Naive B cell (primary cell): ENCODE results near the gene COPE. TPM values are rescaled to one million over a fixed set of nuclear protein-coding genes. Genes with fewer than 3 reads are reported as not detected.
"Not testable (repeated sequence)": the region's sequence is repeated elsewhere in the genome, so short reads cannot be mapped to it uniquely, and the experiment has no call there.

Experiments
- ATAC-seq, 2 donors: fragments of 150-1000 bp; cut with Tn5 transposase; 2 replicates each; pipeline ENCODE4 v1.10.0; 2021; ENCODE audit warnings: low read depth in 2 of 2, mild to moderate bottlenecking in 2 of 2, moderate library complexity in 2 of 2
- DNase-seq: peaks from one replicate; pipeline ENCODE4 v3.0.0; 2022
- H3K27ac Mint-ChIP-seq, 6 donors: one replicate each; pipeline ENCODE4 v1.8.0; 2020 to 2022; ENCODE audit warnings: mild to moderate bottlenecking in 6 of 6, mixed read lengths in 6 of 6, moderate library complexity in 5 of 6, inconsistent platforms in 2 of 6
- H3K27me3 Mint-ChIP-seq, 3 donors: one replicate each; pipeline ENCODE4 v1.8.0; 2021 to 2022; ENCODE audit warnings: mixed read lengths in 3 of 3, mild to moderate bottlenecking in 1 of 3
- H3K36me3 Mint-ChIP-seq, 2 donors: one replicate each; pipeline ENCODE4 v1.8.0; 2020 to 2022; ENCODE audit warnings: mixed read lengths in 2 of 2, inconsistent platforms in 1 of 2, mild to moderate bottlenecking in 1 of 2
- H3K4me1 Mint-ChIP-seq, 3 donors: one replicate each; pipeline ENCODE4 v1.8.0; 2020 to 2022; ENCODE audit warnings: mixed read lengths in 3 of 3, inconsistent platforms in 1 of 3, mild to moderate bottlenecking in 1 of 3, moderate library complexity in 1 of 3
- H3K4me3 Mint-ChIP-seq, 8 donors: one replicate each; pipeline ENCODE4 v1.8.0; 2020 to 2022; ENCODE audit warnings: mild to moderate bottlenecking in 8 of 8, mixed read lengths in 8 of 8, moderate library complexity in 8 of 8, inconsistent platforms in 2 of 8
- H3K9me3 Mint-ChIP-seq, 7 donors: one replicate each; pipeline ENCODE4 v1.8.0; 2020 to 2022; ENCODE audit warnings: mixed read lengths in 7 of 7, mild to moderate bottlenecking in 5 of 7, inconsistent platforms in 2 of 7, moderate library complexity in 1 of 7
- polyA plus RNA-seq, 6 donors: library from polyadenylated mRNA; unstranded; fragments of 300-500 nt; fragmentation: Illumina TruSeq; gene quantifications; one replicate each; pipeline ENCODE4 v1.2.3, GENCODE V29; 2021; ENCODE audit warnings: low read depth in 6 of 6

Gene COPE
- polyA plus RNA-seq, 6 donors from 2014 or later, result 204 to 322 (median 251) TPM

DNA sequence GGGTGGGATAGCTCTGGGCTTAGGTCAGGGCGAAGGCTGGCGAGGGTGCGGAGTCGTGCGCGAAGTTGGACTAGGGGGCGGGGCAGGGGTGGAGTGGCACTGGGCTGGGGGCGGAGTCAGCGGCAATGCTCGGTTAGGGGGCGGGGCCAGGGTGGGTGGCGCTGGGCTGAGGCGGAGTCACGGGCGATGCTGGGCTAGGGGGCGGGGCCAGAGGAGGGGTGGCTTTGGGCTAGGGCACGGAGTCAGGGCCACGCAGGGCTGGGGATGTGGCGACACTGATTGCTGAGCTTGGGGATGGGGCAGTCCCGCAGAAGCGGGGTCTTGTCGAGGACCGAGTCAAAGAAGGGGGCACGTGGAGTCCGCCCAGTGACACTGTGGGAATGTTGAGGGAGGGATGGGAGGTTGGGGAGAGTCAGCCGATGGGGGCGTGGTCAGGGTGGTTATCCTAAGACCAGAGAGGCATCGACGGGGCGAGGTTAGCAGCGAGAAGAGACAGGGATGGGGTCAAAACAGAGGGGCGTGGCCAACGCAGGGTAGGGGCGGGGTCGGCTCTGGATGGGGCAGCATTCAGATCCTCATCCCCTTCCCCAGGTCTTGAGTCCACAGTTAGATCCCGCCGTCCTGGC is 13.1 kb upstream of the COPE start:
- ATAC-seq (peak; percentile 93 to 95), DNase-seq (peak; percentile 58)
- peaks cover 8 to 15% (median 10%) of the 10 kb centered on the region in 3 donors for H3K4me1 Mint-ChIP-seq
- peak overlapping the region; percentile 27 to 85 (median 77) for H3K4me3 Mint-ChIP-seq
- H3K36me3 Mint-ChIP-seq, result no peaks in the 10 kb centered on the region
- H3K9me3 Mint-ChIP-seq, result peaks cover 0 to 1% (median 0%) of the 10 kb centered on the region in 7 donors
- H3K27me3 Mint-ChIP-seq, result peaks cover 5 to 34% (median 9%) of the 10 kb centered on the region in 3 donors
- H3K27ac Mint-ChIP-seq, result peak overlapping the region in 1 of 6 donors; percentile 52

DNA sequence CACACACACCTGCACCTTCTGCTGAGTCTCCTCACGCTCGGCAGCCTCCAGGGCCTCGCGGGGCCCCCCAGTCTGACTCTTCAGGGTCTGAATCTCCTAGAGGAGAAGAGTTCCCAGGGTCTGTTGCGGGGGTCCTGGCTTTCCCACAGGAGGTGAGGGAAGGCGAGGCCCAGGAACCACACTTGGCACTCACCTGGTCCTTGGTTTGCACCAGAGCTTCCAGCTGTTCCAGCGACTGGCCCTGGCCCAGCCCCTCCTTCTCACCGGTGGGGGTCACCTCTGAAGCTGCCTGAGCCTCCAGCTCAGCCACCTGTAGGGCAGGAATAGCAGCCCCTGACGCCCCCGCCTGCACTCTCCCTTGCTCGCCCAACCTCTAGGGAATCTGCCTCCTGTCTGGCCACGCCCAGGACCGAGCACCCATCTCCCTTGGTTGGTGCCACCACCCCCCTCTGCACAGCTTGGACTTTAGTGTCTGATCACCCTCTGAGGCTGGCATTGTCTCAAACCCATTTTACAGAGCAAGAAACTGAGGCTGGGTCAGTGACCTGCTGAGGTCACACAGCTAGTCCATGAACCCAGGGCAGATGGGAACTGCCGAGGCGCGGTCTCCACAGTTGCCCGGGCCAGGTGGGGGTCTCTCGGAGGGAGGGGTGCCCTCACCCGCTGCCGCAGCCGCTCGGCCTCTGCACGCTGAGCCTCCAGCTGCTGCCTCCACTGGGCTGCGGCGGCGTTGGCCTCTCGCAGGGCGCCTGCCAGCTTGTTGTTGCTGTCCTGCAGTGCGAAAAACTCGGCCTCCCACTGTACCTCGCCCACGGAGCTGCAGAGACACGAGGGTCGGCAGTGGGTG is 12.4 kb upstream of the COPE start:
- peaks cover 0 to 1% (median 0%) of the 10 kb centered on the region in 7 donors for H3K9me3 Mint-ChIP-seq
- peaks cover 8 to 15% (median 10%) of the 10 kb centered on the region in 3 donors for H3K4me1 Mint-ChIP-seq
- no peak for DNase-seq

DNA sequence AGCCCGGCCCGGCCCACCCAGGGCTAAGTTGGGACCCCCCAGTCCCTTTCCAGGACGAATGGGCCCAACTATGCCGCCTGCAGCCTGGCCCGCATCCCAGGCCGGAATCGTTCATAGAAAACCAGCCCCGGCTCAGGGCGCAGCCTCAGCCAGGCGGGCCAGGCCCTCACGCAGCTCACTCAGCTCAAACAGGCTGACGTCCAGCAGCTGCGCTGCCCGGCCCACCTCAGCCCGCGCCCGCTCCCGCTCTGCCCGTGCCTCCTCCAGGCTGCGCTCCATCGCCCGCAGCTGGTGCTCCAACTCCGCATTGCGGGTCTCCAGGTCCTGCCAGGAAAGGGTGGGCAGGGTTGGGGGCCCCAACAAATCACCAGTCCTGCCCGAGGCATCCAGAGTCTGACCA is 10.1 kb upstream of the COPE start:
- peaks cover 10 to 18% (median 11%) of the 10 kb centered on the region in 3 donors for H3K4me1 Mint-ChIP-seq
- H3K27me3 Mint-ChIP-seq, result peaks cover 3 to 22% (median 8%) of the 10 kb centered on the region in 3 donors
- no peak overlapping the region for H3K27ac Mint-ChIP-seq
- ATAC-seq (no peak), DNase-seq (no peak)
- peaks cover 0 to 1% (median 0%) of the 10 kb centered on the region in 7 donors for H3K9me3 Mint-ChIP-seq
- H3K4me3 Mint-ChIP-seq, result no peak overlapping the region
- H3K36me3 Mint-ChIP-seq, result peaks cover 3 to 5% of the 10 kb centered on the region in 2 donors

More for the DNA sequence above, 12.4 kb upstream of the COPE start:
- Mint-ChIP-seq H3K27ac (no peak overlapping the region), H3K4me3 (peak overlapping the region in 3 of 8 donors; percentile 12 to 37 (median 19)), H3K27me3 (peaks cover 5 to 32% (median 9%) of the 10 kb centered on the region in 3 donors), H3K36me3 (no peaks in the 10 kb centered on the region)
- no peak for ATAC-seq

DNA sequence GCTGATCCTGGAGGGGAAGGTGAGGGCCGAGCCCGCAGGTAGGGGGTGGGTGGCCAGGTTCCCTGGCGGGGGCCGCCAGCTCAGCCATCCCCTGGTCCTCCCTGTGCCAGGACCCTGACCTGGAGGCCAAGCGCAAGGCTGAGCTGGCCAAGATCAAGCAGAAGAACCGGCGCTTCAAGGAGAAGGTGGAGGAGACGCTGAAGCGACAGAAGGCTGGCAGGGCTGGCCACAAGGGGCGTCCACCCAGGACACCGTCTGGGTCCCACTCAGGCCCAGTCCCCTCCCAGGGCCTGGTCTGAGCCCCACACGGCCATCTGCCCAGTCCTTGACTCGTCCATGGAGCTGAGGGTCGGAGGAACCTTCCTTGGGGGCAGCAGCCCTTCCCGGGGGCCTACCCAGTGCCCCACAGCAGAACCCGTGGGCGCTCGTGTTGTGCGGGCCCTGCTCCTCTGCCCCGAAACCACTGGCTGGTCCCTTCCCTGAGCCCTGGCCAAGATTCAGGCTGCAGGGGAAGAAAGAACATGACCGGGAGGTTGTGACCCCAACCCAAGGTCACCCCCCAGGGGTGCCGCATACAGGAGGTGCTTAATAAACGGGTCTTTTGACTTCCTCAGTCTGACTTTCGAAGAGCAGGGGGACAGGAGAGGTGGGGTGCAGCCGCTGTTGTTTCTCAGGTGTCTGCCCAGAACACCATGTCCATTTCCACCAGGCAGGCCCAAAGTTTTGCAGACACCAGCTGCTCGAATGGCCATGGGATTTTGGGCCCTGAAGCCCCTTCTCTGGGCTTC is 9.0 kb upstream of the COPE start:
- H3K27me3 Mint-ChIP-seq, result peaks cover 0 to 11% (median 0%) of the 10 kb centered on the region in 3 donors

DNA sequence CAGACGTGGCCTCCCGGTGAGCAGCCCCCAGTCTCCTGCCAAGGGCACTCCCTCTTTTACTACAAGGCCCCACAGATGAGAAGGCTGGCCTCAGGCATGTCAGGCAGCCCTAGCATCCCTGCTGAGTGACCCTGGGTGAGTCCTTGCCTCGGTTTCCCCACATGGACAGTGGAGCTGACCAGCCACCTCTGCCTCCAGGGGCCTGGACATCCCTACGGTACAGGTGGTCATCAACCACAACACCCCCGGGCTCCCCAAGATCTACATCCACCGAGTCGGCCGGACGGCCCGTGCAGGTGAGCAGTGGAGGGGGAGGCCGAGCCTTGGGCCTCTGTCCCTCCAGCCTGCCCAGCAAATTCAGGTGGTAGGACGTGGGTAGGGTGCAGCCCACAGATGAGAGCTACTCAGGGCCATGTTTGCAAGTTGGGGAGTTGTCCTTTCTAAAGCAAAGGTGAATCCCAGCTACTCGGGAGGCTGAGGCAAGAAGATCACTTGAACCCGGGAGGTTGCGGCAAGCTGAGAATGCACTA is 5.6 kb upstream of the COPE start:
- peaks cover 4 to 8% of the 10 kb centered on the region in 2 donors for H3K36me3 Mint-ChIP-seq
- no peak for ATAC-seq
- DNase-seq, result no peak
- peak overlapping the region in 2 of 8 donors; percentile 25 to 52 for H3K4me3 Mint-ChIP-seq
- no peak overlapping the region for H3K27ac Mint-ChIP-seq
- no peaks in the 10 kb centered on the region for H3K27me3 Mint-ChIP-seq
- H3K4me1 Mint-ChIP-seq, result peaks cover 10 to 17% (median 12%) of the 10 kb centered on the region in 3 donors
- H3K9me3 Mint-ChIP-seq, result no peaks in the 10 kb centered on the region

More for the DNA sequence above, 9.0 kb upstream of the COPE start:
- H3K4me1 Mint-ChIP-seq, result peaks cover 9 to 11% (median 10%) of the 10 kb centered on the region in 3 donors
- peaks cover 0 to 1% (median 0%) of the 10 kb centered on the region in 7 donors for H3K9me3 Mint-ChIP-seq
- no peak for ATAC-seq
- H3K27ac Mint-ChIP-seq, result no peak overlapping the region
- H3K36me3 Mint-ChIP-seq, result peaks cover 4 to 8% of the 10 kb centered on the region in 2 donors
- DNase-seq, result no peak
- H3K4me3 Mint-ChIP-seq, result no peak overlapping the region

DNA sequence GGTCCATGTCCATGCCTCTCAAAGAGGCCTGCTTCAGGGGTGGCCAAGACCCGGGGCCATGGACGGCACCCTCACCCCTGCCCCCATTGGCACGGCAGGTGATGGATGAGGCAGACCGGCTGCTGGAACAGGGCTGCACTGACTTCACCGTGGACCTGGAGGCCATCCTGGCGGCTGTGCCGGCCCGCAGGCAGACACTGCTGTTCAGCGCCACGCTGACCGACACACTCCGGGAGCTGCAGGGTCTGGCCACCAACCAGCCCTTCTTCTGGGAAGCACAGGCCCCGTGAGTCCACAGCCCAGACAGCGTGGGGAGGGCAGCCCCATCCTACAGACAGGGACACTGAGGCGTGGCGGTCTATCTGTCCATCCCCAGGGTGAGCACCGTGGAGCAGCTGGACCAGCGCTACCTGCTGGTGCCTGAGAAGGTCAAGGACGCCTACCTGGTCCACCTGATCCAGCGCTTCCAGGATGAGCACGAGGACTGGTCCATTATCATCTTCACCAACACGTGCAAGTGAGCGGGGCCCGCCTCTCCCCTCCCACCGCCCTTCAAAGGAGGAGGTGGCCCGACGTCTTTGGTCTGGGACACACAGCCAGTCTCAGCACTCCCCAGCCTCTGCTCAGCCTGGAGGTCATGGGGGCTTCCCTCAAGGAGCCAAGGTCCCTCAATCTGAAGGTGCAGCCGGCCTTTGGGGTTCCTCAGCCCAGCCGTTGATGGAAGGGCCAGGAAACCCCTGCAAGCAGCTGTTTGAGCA is 3.2 kb upstream of the COPE start:
- Mint-ChIP-seq H3K27ac (no peak overlapping the region), H3K36me3 (peaks cover 4 to 8% of the 10 kb centered on the region in 2 donors), H3K4me3 (peak overlapping the region in 3 of 8 donors; percentile 13 to 83 (median 15)), H3K9me3 (no peaks in the 10 kb centered on the region), H3K4me1 (peaks cover 15 to 35% (median 20%) of the 10 kb centered on the region in 3 donors), H3K27me3 (no peaks in the 10 kb centered on the region)
- DNase-seq, result no peak
- no peak for ATAC-seq

DNA sequence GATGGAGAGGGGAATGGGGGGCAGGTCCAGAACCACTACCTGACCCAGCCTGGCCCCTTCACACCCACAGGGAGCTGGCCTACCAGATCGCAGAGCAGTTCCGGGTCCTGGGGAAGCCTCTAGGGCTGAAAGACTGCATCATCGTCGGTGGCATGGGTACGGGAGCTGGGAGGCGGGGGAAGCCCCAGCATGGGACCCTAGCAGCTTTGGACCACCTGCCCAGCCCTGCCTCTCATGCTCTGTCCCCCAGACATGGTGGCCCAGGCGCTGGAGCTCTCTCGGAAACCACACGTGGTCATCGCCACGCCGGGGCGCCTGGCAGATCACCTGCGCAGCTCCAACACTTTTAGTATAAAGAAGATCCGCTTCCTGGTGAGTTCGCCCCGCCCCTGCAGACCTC is 2.4 kb upstream of the COPE start:
- peak overlapping the region in 2 of 6 donors; percentile 15 to 20 for H3K27ac Mint-ChIP-seq
- no peaks in the 10 kb centered on the region for H3K27me3 Mint-ChIP-seq
- peak overlapping the region in 5 of 8 donors; percentile 61 to 84 (median 83) for H3K4me3 Mint-ChIP-seq
- no peaks in the 10 kb centered on the region for H3K9me3 Mint-ChIP-seq
- DNase-seq, result no peak
- ATAC-seq, result no peak
- H3K36me3 Mint-ChIP-seq, result peaks cover 4 to 8% of the 10 kb centered on the region in 2 donors
- H3K4me1 Mint-ChIP-seq, result peaks cover 21 to 41% (median 28%) of the 10 kb centered on the region in 3 donors

DNA sequence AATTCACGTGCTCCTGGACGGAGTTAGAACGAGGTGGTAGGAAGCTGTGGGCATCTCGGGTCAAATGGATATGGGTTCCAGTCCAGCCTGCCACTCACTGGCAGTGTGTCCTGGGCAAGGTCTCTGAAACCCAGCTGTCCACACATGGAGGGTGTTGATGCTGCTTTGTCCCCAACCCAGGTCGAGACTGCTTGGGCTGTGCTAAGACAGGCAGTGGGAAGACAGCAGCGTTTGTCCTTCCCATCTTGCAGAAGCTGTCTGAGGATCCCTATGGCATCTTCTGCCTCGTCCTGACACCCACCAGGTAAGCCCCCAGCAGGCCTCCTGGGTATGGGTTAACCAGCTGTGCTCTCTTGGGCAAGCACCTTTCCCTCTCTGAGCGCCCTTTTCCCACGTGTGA is 1.2 kb upstream of the COPE start:
- DNase-seq (no peak), ATAC-seq (no peak)
- Mint-ChIP-seq H3K36me3 (peaks cover 4 to 8% of the 10 kb centered on the region in 2 donors), H3K4me3 (peak overlapping the region; percentile 83 to 98 (median 88)), H3K9me3 (no peaks in the 10 kb centered on the region), H3K4me1 (peaks cover 21 to 51% (median 28%) of the 10 kb centered on the region in 3 donors), H3K27ac (peak overlapping the region in 4 of 6 donors; percentile 91 to 98 (median 97)), H3K27me3 (no peaks in the 10 kb centered on the region)

DNA sequence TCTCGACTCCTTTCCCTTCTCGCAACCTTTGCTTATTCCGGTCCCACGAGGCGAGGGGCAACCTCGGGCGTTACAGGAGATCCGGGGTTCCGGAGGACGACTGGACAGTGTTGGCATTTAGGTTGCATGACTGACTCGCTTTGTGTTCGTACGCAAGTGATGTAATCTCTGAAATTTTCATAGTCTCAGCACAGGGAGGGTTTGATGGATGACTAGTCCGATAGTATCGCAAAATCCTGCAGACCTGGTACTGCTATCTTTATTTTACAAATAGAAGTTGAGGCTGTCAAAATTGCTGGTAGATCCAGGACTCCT is 670 bp upstream of the COPE start:
- H3K4me1 Mint-ChIP-seq, result peaks cover 24 to 51% (median 28%) of the 10 kb centered on the region in 3 donors
- peaks cover 4 to 8% of the 10 kb centered on the region in 2 donors for H3K36me3 Mint-ChIP-seq
- DNase-seq, result no peak
- H3K9me3 Mint-ChIP-seq, result no peaks in the 10 kb centered on the region
- H3K4me3 Mint-ChIP-seq, result peak overlapping the region; percentile 83 to 98 (median 88)
- no peaks in the 10 kb centered on the region for H3K27me3 Mint-ChIP-seq
- no peak for ATAC-seq
- peak overlapping the region; percentile 88 to 98 (median 97) for H3K27ac Mint-ChIP-seq

DNA sequence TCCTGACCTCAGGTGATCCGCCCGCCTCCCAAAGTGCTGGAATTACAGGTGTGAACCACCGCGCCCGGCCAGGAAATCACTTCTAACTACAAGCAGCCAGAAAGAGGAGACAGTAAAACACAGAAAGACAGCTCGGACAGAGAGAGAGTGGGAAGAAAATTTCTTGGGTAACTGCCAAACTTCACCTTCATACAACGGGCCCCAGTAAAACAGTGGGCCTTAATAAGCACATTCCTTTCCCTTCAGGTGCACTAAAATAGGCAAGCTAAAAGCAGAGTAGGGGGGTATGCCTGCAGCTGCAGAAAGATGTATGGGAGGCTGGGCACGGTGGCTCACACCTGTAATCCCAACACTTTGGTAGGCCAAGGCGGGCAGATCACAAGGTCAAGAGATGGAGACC is 1.6 kb downstream of the COPE start:
- not testable (repeated sequence) for ATAC-seq, H3K36me3 Mint-ChIP-seq, DNase-seq, H3K27me3 Mint-ChIP-seq, H3K9me3 Mint-ChIP-seq
- H3K4me3 Mint-ChIP-seq, result peak overlapping the region in 7 of 8 donors; percentile 70 to 85 (median 83)
- peak overlapping the region in 3 of 6 donors; percentile 7 to 69 (median 61) for H3K27ac Mint-ChIP-seq
- H3K4me1 Mint-ChIP-seq, result peaks cover 26 to 54% (median 36%) of the 10 kb centered on the region in 3 donors

DNA sequence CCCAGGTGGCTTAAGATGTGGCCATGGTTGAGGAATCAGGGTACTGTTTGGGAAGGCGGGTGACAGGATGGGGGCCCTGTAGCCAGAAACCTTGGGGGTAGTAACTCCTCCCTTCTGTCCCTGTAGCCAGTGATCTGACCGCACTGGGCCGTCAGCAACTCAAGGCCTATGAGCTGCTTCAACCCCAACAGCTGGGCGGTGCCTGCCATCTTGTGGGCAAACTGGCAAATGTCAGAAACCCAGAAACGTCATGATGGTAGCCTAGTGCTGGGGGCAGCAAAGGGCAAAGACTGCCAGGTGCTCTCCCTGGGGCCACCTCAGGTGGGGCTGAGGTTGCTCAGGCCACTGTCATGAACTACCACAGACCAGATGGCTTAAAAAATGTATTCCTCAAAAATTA is 3.5 kb downstream of the COPE start:
- Mint-ChIP-seq H3K4me1 (peaks cover 23 to 50% (median 29%) of the 10 kb centered on the region in 3 donors), H3K4me3 (peak overlapping the region in 2 of 8 donors; percentile 32 to 66), H3K27me3 (no peaks in the 10 kb centered on the region), H3K9me3 (peaks cover 0 to 2% (median 0%) of the 10 kb centered on the region in 7 donors), H3K36me3 (peaks cover 0 to 11% of the 10 kb centered on the region in 2 donors), H3K27ac (peak overlapping the region in 2 of 6 donors; percentile 19 to 68)
- DNase-seq, result no peak
- no peak for ATAC-seq

DNA sequence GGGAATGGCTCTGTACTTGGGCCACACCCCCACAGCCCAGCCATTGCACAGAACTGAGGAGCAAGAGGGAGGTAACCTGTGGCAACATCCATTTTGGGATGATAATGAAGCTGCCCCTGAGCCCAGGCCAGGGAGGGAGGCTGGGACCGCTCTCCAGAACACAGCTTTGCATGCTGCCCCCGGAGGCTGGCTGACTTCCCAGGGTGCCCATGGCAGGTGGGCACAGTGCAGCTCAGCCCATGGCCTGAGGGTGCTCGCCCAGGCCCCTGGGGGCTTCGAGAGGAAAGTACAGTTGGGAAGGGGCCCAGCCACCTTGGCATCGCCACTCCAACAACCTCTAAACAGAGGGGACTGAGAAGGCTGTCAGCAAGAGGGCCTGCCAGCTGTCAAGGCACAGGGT is 5.7 kb downstream of the COPE start:
- Mint-ChIP-seq H3K27ac (no peak overlapping the region), H3K27me3 (no peaks in the 10 kb centered on the region), H3K4me1 (peaks cover 18 to 33% (median 24%) of the 10 kb centered on the region in 3 donors), H3K36me3 (peaks cover 0 to 11% of the 10 kb centered on the region in 2 donors), H3K4me3 (peak overlapping the region in 1 of 8 donors; percentile 45), H3K9me3 (peaks cover 0 to 2% (median 0%) of the 10 kb centered on the region in 7 donors)
- ATAC-seq (no peak), DNase-seq (no peak)
